Prostate gland (tissue), 2 donors: ENCODE data around the gene MTMR10.

Experiments
- CTCF ChIP-seq, 4 experiments: fragments of 200-600 bp in 2 of 4; fragments of 450-650 bp in 2 of 4; sonication (generic) in 2 of 4; IDR thresholded peaks; 1 replicate in 3 of 4; 2 replicates in 1 of 4; pipeline ENCODE4 v1.5.1; 2016 to 2019; ENCODE audit warnings: antibody characterized with exemption in 4 of 4, mild to moderate bottlenecking in 2 of 4, moderate library complexity in 2 of 4
- POLR2A ChIP-seq: fragments of 450-650 bp; IDR thresholded peaks from one replicate; pipeline ENCODE4 v1.6.1; 2016; ENCODE audit warnings: antibody characterized with exemption, mild to moderate bottlenecking
- POLR2AphosphoS5 ChIP-seq: sonication (generic); formaldehyde crosslinking; IDR thresholded peaks from one replicate; pipeline ENCODE4 v1.6.1; 2017; ENCODE audit warnings: antibody characterized with exemption

- TF ChIP-seq CTCF (IDR thresholded peaks at IDR 0.05) (no peak), POLR2A (no peak), POLR2AphosphoS5 (no peak)
Observed at GRCh38 chr15:31024979-31025378, 33.6 kb upstream of the MTMR10 start.
